IPS DF 6.9 (cell line): ENCODE results near the gene PSAPL1.

Experiments used
- DNase-seq: peaks from one replicate; pipeline ENCODE4 v3.0.0-alpha.2; 2013; ENCODE audit warnings: low read depth, low spot score
- H3K27ac ChIP-seq: one replicate; pipeline ENCODE4 v1.5.1; 2013; ENCODE audit warnings: low read length, control low read depth
- H3K27me3 ChIP-seq: 2 replicates; pipeline ENCODE4 v1.6.1; 2013; ENCODE audit warnings: mild to moderate bottlenecking, low read length; ENCODE audit not compliant: control insufficient read depth, insufficient read depth
- H3K36me3 ChIP-seq: 2 replicates; pipeline ENCODE4 v1.6.1; 2013; ENCODE audit warnings: low read length; ENCODE audit not compliant: control insufficient read depth, insufficient read depth
- H3K4me1 ChIP-seq: 2 replicates; pipeline ENCODE4 v1.6.1; 2013; ENCODE audit warnings: low read length; ENCODE audit not compliant: control insufficient read depth, insufficient read depth
- H3K4me3 ChIP-seq: 2 replicates; pipeline ENCODE4 v1.5.1; 2013; ENCODE audit warnings: mild to moderate bottlenecking, low read length
- H3K9me3 ChIP-seq: 2 replicates; pipeline ENCODE4 v1.6.1; 2013; ENCODE audit warnings: low read length, inconsistent platforms; ENCODE audit not compliant: control insufficient read depth, insufficient read depth
- WGBS: extraction: QIAGEN DNeasy Blood & Tissue Kit; methylation state at CpG from one replicate; pipeline ENCODE4 v1.1.7; 2013; ENCODE audit warnings: mixed read lengths, missing lambda C conversion rate; ENCODE audit not compliant: insufficient read length, insufficient coverage; 5-methylcytosine and 5-hydroxymethylcytosine counted together

The PSAPL1 gene

GRCh38 chr4:7425591-7426468 lies 8.9 kb downstream of the PSAPL1 start:
- Histone ChIP-seq H3K36me3 (no peaks in the 10 kb centered on the region), H3K4me1 (peaks cover 14% of the 10 kb centered on the region), H3K27ac (no peak overlapping the region), H3K27me3 (no peaks in the 10 kb centered on the region), H3K9me3 (no peaks in the 10 kb centered on the region), H3K4me3 (no peak overlapping the region)
- WGBS: no CpG with 5 or more reads among the region's 28 CpGs
- no peak for DNase-seq

- H3K4me3 ChIP-seq: no peak overlapping the region
- WGBS: no CpG with 5 or more reads among the region's 13 CpGs
- no peak overlapping the region for H3K27ac ChIP-seq
- no peaks in the 10 kb centered on the region for H3K36me3 ChIP-seq
- no peaks in the 10 kb centered on the region for H3K9me3 ChIP-seq
- no peak for DNase-seq
- H3K27me3 ChIP-seq: no peaks in the 10 kb centered on the region
- peaks cover 11% of the 10 kb centered on the region for H3K4me1 ChIP-seq
Observed at GRCh38 chr4:7425124-7425523, 9.6 kb downstream of the PSAPL1 start.

- Histone ChIP-seq H3K27ac (no peak overlapping the region), H3K4me1 (peaks cover 8% of the 10 kb centered on the region; the same call in 1 of the 2 replicates), H3K9me3 (no peaks in the 10 kb centered on the region), H3K4me3 (no peak overlapping the region), H3K36me3 (no peaks in the 10 kb centered on the region), H3K27me3 (no peaks in the 10 kb centered on the region)
- no peak for DNase-seq
- WGBS: no CpG with 5 or more reads among the region's 18 CpGs
Observed at GRCh38 chr4:7424553-7425111, 10.1 kb downstream of the PSAPL1 start.

GRCh38 chr4:7423801-7424552 lies 10.8 kb downstream of the PSAPL1 start:
- DNase-seq: no peak
- no CpG with 5 or more reads among the region's 17 CpGs for WGBS

GRCh38 chr4:7423391-7423790 lies 11.3 kb downstream of the PSAPL1 start:
- no peak for DNase-seq
- no CpG with 5 or more reads among the region's 5 CpGs for WGBS

More at GRCh38 chr4:7423801-7424552, 10.8 kb downstream of the PSAPL1 start:
- Histone ChIP-seq H3K4me3 (no peak overlapping the region), H3K36me3 (no peaks in the 10 kb centered on the region), H3K27me3 (no peaks in the 10 kb centered on the region), H3K9me3 (no peaks in the 10 kb centered on the region), H3K4me1 (peaks cover 7% of the 10 kb centered on the region; the same call in 1 of the 2 replicates), H3K27ac (no peak overlapping the region)

GRCh38 chr4:7422898-7423180 lies 11.9 kb downstream of the PSAPL1 start:
- H3K9me3 ChIP-seq: no peaks in the 10 kb centered on the region
- no CpG with 5 or more reads among the region's 9 CpGs for whole genome bisulfite sequencing
- no peaks in the 10 kb centered on the region for H3K27me3 ChIP-seq
- 0 out of 2 replicates have a peak, but pooled peaks cover 3% of the 10 kb centered on the region for H3K4me1 ChIP-seq
- no peak overlapping the region for H3K4me3 ChIP-seq
- H3K27ac ChIP-seq: no peak overlapping the region
- no peak for DNase-seq
- H3K36me3 ChIP-seq: no peaks in the 10 kb centered on the region

More at GRCh38 chr4:7423391-7423790, 11.3 kb downstream of the PSAPL1 start:
- Histone ChIP-seq H3K36me3 (no peaks in the 10 kb centered on the region), H3K9me3 (no peaks in the 10 kb centered on the region), H3K4me3 (no peak overlapping the region), H3K27ac (no peak overlapping the region), H3K4me1 (peaks cover 7% of the 10 kb centered on the region; the same call in 1 of the 2 replicates), H3K27me3 (no peaks in the 10 kb centered on the region)

GRCh38 chr4:7422151-7422897 lies 12.4 kb downstream of the PSAPL1 start:
- Histone ChIP-seq H3K27ac (no peak overlapping the region), H3K27me3 (no peaks in the 10 kb centered on the region), H3K36me3 (no peaks in the 10 kb centered on the region), H3K4me3 (no peak overlapping the region), H3K9me3 (no peaks in the 10 kb centered on the region), H3K4me1 (no peaks in the 10 kb centered on the region)
- no peak for DNase-seq
- no CpG with 5 or more reads among the region's 19 CpGs for WGBS

GRCh38 chr4:7421356-7422150 lies 13.2 kb downstream of the PSAPL1 start:
- no peaks in the 10 kb centered on the region for H3K9me3 ChIP-seq
- H3K27ac ChIP-seq: no peak overlapping the region
- H3K4me1 ChIP-seq: no peaks in the 10 kb centered on the region
- H3K4me3 ChIP-seq: no peak overlapping the region; the same call in 1 of the 2 replicates
- WGBS: no CpG with 5 or more reads among the region's 24 CpGs
- no peaks in the 10 kb centered on the region for H3K36me3 ChIP-seq
- DNase-seq: no peak
- no peaks in the 10 kb centered on the region; the same call in 1 of the 2 replicates for H3K27me3 ChIP-seq

GRCh38 chr4:7420661-7421040 lies 14.1 kb downstream of the PSAPL1 start:
- no peak overlapping the region for H3K4me3 ChIP-seq
- WGBS: no CpG with 5 or more reads among the region's 14 CpGs
- no peak for DNase-seq
- no peak overlapping the region for H3K27ac ChIP-seq
- peaks cover 5% of the 10 kb centered on the region; the same call in 1 of the 2 replicates for H3K27me3 ChIP-seq
- no peaks in the 10 kb centered on the region for H3K9me3 ChIP-seq
- H3K36me3 ChIP-seq: no peaks in the 10 kb centered on the region
- no peaks in the 10 kb centered on the region for H3K4me1 ChIP-seq
